K562 (cell line): ENCODE results near the gene SAXO1. TPM values are rescaled to one million over a fixed set of nuclear protein-coding genes. Genes with fewer than 3 reads are reported as not detected.

Experiments
- ARID2 ChIP-seq: fragments of 450-650 bp; IDR thresholded peaks from 2 replicates; pipeline ENCODE4 v1.6.1; 2017; ENCODE audit warnings: antibody characterized with exemption, mild to moderate bottlenecking
- CUX1 ChIP-seq: fragments of 200-800 bp; sonication (Bioruptor generic); IDR thresholded peaks from 2 replicates; pipeline ENCODE4 v1.6.1; 2016; ENCODE audit warnings: missing genetic modification characterization, missing compliant biosample characterization
- HNRNPH1 ChIP-seq: fragments of 200-400 bp; formaldehyde crosslinking; optimal IDR thresholded peaks from 2 replicates; pipeline ENCODE3; 2017; ENCODE audit warnings: low read depth, mild to moderate bottlenecking, low read length, moderate library complexity
- MNT ChIP-seq, 2 experiments: fragments of 450-650 bp; conservative IDR thresholded peaks; 2 replicates each; pipeline ENCODE4 v1.6.1; 2017; ENCODE audit warnings: mild to moderate bottlenecking in 2 of 2, moderate library complexity in 2 of 2
- NBN ChIP-seq: fragments of 450-650 bp; IDR thresholded peaks from 2 replicates; pipeline ENCODE4 v1.6.1; 2016; ENCODE audit warnings: low read depth, mild to moderate bottlenecking
- POU5F1 ChIP-seq: fragments of 150-350 bp; IDR thresholded peaks from 2 replicates; pipeline ENCODE4 v1.6.1; 2014; ENCODE audit warnings: borderline replicate concordance, low read length, low read depth, mild to moderate bottlenecking; ENCODE audit not compliant: partially characterized antibody
- RAD21 ChIP-seq, 2 experiments: fragments of 250-450 bp in 1 of 2; fragments of 450-650 bp in 1 of 2; sonication (Bioruptor Pico) in 1 of 2; formaldehyde crosslinking in 1 of 2; IDR thresholded peaks in 1 of 2; conservative IDR thresholded peaks in 1 of 2; 2 replicates each; pipeline versions ENCODE4 v1.4.0 to v1.8.0; 2020 to 2022; ENCODE audit warnings: mild to moderate bottlenecking in 2 of 2, moderate library complexity in 1 of 2
- TAF9B ChIP-seq: fragments of 450-650 bp; IDR thresholded peaks from 2 replicates; pipeline ENCODE4 v1.6.1; 2018; ENCODE audit warnings: mild to moderate bottlenecking; ENCODE audit not compliant: partially characterized antibody
- TCF7 ChIP-seq: sonication (generic); IDR thresholded peaks from 2 replicates; pipeline ENCODE4 v1.6.1; 2016; ENCODE audit warnings: antibody characterized with exemption, borderline replicate concordance
- YY1 ChIP-seq, 3 experiments: IDR thresholded peaks; 2 replicates each; pipeline ENCODE4 v1.6.1; 2011; ENCODE audit warnings: low read length in 2 of 3, mild to moderate bottlenecking in 2 of 3, moderate library complexity in 2 of 3, borderline replicate concordance in 1 of 3, control low read depth in 1 of 3, low read depth in 1 of 3; ENCODE audit not compliant: insufficient read depth in 3 of 3, insufficient replicate concordance in 2 of 3, control insufficient read depth in 1 of 3, insufficient read length in 1 of 3; ENCODE audit errors: extremely low read depth in 1 of 3
- ZBTB5 ChIP-seq: fragments of 450-650 bp; IDR thresholded peaks from 2 replicates; pipeline ENCODE4 v1.6.1; 2017; ENCODE audit warnings: antibody characterized with exemption
- ZKSCAN1 ChIP-seq: fragments of 150-350 bp; IDR thresholded peaks from 2 replicates; pipeline ENCODE4 v1.6.1; 2016; ENCODE audit warnings: low read depth, low read length
- ZNF431 ChIP-seq: sonication (generic); formaldehyde crosslinking; IDR thresholded peaks from 2 replicates; pipeline ENCODE4 v1.8.0; 2022; ENCODE audit warnings: mild to moderate bottlenecking, missing genetic modification reagents
- ZNF589 ChIP-seq: fragments of 200-800 bp; sonication (Bioruptor generic); IDR thresholded peaks from 2 replicates; pipeline ENCODE4 v1.6.1; 2016; ENCODE audit warnings: low read depth, missing genetic modification characterization, missing compliant biosample characterization
- ZSCAN29 ChIP-seq: fragments of 450-650 bp; IDR thresholded peaks from 2 replicates; pipeline ENCODE4 v1.6.1; 2017
- polyA plus RNA-seq, 8 experiments: library from polyadenylated mRNA; depleted of rRNA in 4 of 8; stranded (reverse) in 5 of 8; unstranded in 3 of 8; fragments of >200 nt; fragmentation: Nextera tagmentation in 2 of 8; fragmentation: Illumina TruSeq in 1 of 8; extraction: Ambion mirVana in 2 of 8; extraction: Trizol in 1 of 8; gene quantifications; 2 replicates each; pipeline versions ENCODE4 v1.2.1 to v1.2.3, GENCODE V29; 2011 to 2014; ENCODE audit warnings: inconsistent platforms in 1 of 8, missing spikeins in 1 of 8
- total RNA-seq, 7 experiments: library from RNA; depleted of rRNA in 6 of 7; stranded (reverse); fragments of >200 nt in 6 of 7; fragmentation: Illumina TruSeq in 2 of 7; extraction: Trizol in 2 of 7; gene quantifications; 2 replicates each; pipeline versions ENCODE4 v1.2.1 to v1.2.3, GENCODE V29; 2011 to 2021; ENCODE audit warnings: low replicate concordance in 1 of 7

Gene SAXO1
- total and polyA plus RNA-seq, 9 of the 15 experiments (the other 6 are each of a cell fraction or from before 2014, with no cell fraction given): 0.04 TPM; not detected in 8

- TF ChIP-seq HNRNPH1 (no peak), RAD21 (CRISPR knock-in tag; conservative IDR thresholded peaks at IDR 0.05 in 1 of 2, IDR thresholded peaks at IDR 0.05 in 1 of 2) (peak; percentile 35 to 59; a peak in 3 of 4 replicates), MNT (conservative IDR thresholded peaks at IDR 0.05) (peak; percentile 42 to 68; a peak in 2 of 4 replicates), TCF7 (no peak), YY1 (IDR thresholded peaks at IDR 0.05; ENCODE audit: borderline replicate concordance in 1 of 3, control insufficient read depth in 1 of 3, extremely low read depth in 1 of 3, insufficient read depth in 3 of 3, insufficient read length in 1 of 3, insufficient replicate concordance in 2 of 3, low read depth in 1 of 3, low read length in 2 of 3) (peak in 2 of 3 experiments; percentile 82 to 89), ZSCAN29 (no peak), TAF9B (peak; percentile 79), ZKSCAN1 (0 out of 2 replicates have a peak, but pooled peaks have one; percentile 19), POU5F1 (no peak), ARID2 (0 out of 2 replicates have a peak, but pooled peaks have one; percentile 39), ZNF431 (CRISPR knock-in tag) (no peak), ZBTB5 (no peak), ZNF589 (CRISPR knock-in tag) (0 out of 2 replicates have a peak, but pooled peaks have one; percentile 54), NBN (peak; percentile 60; the same call in 1 of the 2 replicates), CUX1 (CRISPR knock-in tag) (no peak)
Observed at GRCh38 chr9:19048966-19049916, 16.2 kb upstream of the SAXO1 start, which contains the start of gene RRAGA (continued).
